ENCODE measurements around the gene PHACTR1. TPM values are rescaled to one million over a fixed set of nuclear protein-coding genes. Genes with fewer than 3 reads are reported as not detected.

The PHACTR1 gene
- total RNA-seq, 2 donors from 2014 or later = 6.0 to 12.9 TPM

DNA sequence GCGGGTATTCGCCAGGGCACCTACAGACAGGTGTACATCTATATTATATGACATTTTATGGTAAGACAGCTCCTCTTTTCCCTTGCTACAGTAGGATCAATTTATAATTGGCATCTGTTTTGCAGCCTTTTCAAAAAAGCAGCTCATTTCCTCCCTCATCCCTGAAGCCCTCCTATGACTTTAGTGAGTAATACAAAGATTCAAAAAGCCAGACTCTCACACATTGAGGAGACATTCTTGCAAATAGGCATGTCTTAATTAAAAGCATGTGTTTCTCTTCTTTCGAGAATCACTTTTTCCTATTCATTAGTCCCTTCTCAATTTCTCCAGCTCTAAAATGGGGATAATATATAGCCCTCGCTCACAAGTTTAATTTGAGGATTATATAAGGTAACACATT lies 328.3 kb downstream of the PHACTR1 start:
- Histone ChIP-seq H3K9me3 (no peaks in the 10 kb centered on the region), H3K4me3 (no peak overlapping the region), H3K4me1 (peaks cover 5% of the 10 kb centered on the region), H3K36me3 (replicated peaks in 1 of 2; ENCODE audit: insufficient read depth in 1 of 2, low read depth in 2 of 2) (no peaks in the 10 kb centered on the region), H3K27me3 (no peaks in the 10 kb centered on the region), H3K27ac (no peak overlapping the region)
- 78 to 93% methylated on average over 4 of the region's 4 CpGs for WGBS, 2 donors
- TF ChIP-seq, protein P1, sequence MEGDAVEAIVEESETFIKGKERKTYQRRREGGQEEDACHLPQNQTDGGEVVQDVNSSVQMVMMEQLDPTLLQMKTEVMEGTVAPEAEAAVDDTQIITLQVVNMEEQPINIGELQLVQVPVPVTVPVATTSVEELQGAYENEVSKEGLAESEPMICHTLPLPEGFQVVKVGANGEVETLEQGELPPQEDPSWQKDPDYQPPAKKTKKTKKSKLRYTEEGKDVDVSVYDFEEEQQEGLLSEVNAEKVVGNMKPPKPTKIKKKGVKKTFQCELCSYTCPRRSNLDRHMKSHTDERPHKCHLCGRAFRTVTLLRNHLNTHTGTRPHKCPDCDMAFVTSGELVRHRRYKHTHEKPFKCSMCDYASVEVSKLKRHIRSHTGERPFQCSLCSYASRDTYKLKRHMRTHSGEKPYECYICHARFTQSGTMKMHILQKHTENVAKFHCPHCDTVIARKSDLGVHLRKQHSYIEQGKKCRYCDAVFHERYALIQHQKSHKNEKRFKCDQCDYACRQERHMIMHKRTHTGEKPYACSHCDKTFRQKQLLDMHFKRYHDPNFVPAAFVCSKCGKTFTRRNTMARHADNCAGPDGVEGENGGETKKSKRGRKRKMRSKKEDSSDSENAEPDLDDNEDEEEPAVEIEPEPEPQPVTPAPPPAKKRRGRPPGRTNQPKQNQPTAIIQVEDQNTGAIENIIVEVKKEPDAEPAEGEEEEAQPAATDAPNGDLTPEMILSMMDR (IDR thresholded peaks at IDR 0.05) = no peak
- TF ChIP-seq POLR2A (IDR thresholded peaks at IDR 0.05) = no peak
- no peak for ATAC-seq
- DNase-seq = no peak
- intact Hi-C loops (cut with DNase I) = no loop called here

DNA sequence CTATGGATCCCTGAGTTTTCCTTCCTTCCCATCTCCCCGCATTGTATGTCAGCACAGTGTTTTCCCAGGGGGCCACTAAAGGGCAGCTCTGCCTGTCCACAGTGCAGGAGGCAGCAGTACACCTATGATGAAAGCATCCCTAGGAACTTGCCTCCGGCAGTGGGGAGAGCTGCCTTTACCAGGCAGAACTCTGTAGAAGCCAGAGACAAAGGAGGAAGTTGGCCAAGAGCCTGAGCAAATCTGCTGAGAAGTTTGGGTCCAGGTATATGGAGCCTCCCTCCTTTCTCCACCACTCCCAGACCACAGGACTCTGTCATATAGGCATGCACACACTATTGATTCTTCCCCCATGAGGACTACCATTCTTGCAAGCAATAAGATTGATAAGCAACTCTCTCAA lies 329.1 kb downstream of the PHACTR1 start:
- WGBS, 2 donors = 81 to 86% methylated on average over 2 of the region's 2 CpGs
- Histone ChIP-seq H3K9me3 (no peaks in the 10 kb centered on the region), H3K36me3 (replicated peaks in 1 of 2; ENCODE audit: insufficient read depth in 1 of 2, low read depth in 2 of 2) (no peaks in the 10 kb centered on the region), H3K4me1 (peaks cover 5% of the 10 kb centered on the region), H3K4me3 (no peak overlapping the region), H3K27me3 (no peaks in the 10 kb centered on the region), H3K27ac (no peak overlapping the region)
- DNase-seq (no peak), ATAC-seq (no peak)
- no peak for TF ChIP-seq POLR2A (IDR thresholded peaks at IDR 0.05)
- TF ChIP-seq, protein P1 (IDR thresholded peaks at IDR 0.05) = no peak
- intact Hi-C loops (cut with DNase I) = no loop called here

DNA sequence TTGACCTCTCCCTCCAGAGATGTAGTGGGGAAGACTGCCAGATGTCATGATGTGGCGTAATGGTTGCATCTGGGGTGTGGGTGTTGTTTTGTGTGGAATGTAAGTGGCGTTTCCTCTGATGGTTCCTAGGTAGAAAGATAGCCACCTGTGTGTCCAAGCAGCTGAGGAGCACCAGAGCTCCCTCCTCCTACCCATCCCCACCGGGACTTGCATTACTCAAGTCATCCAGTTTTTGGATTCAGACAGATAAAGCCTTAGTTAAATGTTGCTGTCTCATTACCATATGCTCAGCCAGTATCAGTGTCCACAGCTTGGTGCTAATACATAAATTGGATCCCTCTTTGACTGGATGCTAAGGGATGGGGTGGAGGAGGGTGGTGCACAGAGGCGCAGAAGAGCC lies 329.5 kb downstream of the PHACTR1 start:
- 84 to 95% methylated on average over 4 of the region's 4 CpGs for WGBS, 2 donors
- Histone ChIP-seq H3K4me3 (no peak overlapping the region), H3K27ac (no peak overlapping the region), H3K4me1 (peaks cover 5% of the 10 kb centered on the region), H3K27me3 (no peaks in the 10 kb centered on the region), H3K9me3 (no peaks in the 10 kb centered on the region), H3K36me3 (replicated peaks in 1 of 2; ENCODE audit: insufficient read depth in 1 of 2, low read depth in 2 of 2) (no peaks in the 10 kb centered on the region)
- no peak for ATAC-seq
- DNase-seq = no peak
- TF ChIP-seq, protein P1 (IDR thresholded peaks at IDR 0.05) = no peak
- no peak for TF ChIP-seq POLR2A (IDR thresholded peaks at IDR 0.05)
- intact Hi-C loops (cut with DNase I) = no loop called here

DNA sequence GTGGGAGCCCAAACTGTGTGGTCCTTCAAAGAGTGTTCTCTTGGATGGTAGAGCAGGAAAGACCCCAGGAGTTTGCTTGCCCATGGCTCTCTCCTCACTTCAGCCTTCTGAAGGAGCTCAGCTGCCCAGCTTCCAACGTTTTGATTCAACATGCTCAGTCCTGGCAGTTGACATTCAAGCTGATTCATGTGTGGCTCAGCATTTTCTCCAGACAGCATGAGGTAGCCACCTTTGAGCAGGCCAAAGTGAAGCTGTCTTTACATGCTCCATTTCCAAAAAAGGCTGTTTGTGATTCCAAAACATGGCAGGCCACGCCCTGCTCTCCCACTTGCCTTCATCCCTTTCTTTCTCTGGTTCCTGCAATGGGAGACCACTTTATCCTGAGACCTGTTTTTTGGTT lies 331.5 kb downstream of the PHACTR1 start:
- Histone ChIP-seq H3K36me3 (replicated peaks in 1 of 2; ENCODE audit: insufficient read depth in 1 of 2, low read depth in 2 of 2) (no peaks in the 10 kb centered on the region), H3K4me3 (no peak overlapping the region), H3K27me3 (no peaks in the 10 kb centered on the region), H3K4me1 (no peaks in the 10 kb centered on the region), H3K27ac (no peak overlapping the region), H3K9me3 (no peaks in the 10 kb centered on the region)
- intact Hi-C loops (cut with DNase I) = no loop called here
- DNase-seq (peak in 3 of 4 donors; percentile 22 to 29 (median 28)), ATAC-seq (peak; percentile 66)
- TF ChIP-seq, protein P1 (IDR thresholded peaks at IDR 0.05) = no peak
- TF ChIP-seq POLR2A (IDR thresholded peaks at IDR 0.05) = no peak
- 50 to 58% methylated on average over 2 of the region's 2 CpGs for WGBS, 2 donors

DNA sequence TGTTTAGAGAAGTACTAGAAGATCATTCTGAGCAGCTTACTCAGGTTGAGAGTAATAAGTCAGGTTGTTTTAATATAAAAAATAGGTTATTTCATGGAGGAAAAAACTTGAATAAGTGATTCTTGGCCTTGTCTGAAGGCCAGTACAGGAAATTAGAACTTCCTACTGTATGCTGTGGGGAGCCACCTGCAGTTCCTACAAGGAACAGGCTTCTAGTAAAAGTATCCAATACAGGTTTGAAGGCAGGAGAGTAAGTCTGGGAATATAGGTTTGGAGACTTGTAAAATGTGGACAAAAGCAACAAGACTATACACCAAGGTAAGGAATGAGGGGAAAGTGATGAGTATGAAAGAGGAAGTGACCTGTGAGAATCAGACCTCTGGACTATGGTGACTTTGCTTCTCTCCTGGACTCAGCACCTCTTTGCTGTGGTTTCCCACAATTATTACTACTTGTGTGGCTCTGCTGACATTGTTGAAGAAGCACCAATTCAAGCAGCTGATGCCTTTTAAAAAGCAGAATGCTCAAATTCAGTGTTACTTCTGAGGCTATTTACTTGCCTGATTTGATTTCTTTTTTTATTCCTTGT lies 333.2 kb downstream of the PHACTR1 start:
- no peak for DNase-seq
- H3K27me3 ChIP-seq = no peaks in the 10 kb centered on the region
- H3K9me3 ChIP-seq = no peaks in the 10 kb centered on the region
- no peak overlapping the region for H3K27ac ChIP-seq
- TF ChIP-seq POLR2A (IDR thresholded peaks at IDR 0.05) = no peak
- TF ChIP-seq, protein P1 (IDR thresholded peaks at IDR 0.05) = peak in 3 of 7 experiments; percentile 14 to 18 (median 16)
- H3K4me1 ChIP-seq = no peaks in the 10 kb centered on the region
- intact Hi-C loops (cut with DNase I) = no loop called here
- H3K36me3 ChIP-seq (replicated peaks in 1 of 2; ENCODE audit: insufficient read depth in 1 of 2, low read depth in 2 of 2) = no peaks in the 10 kb centered on the region
- no peak for ATAC-seq
- no peak overlapping the region for H3K4me3 ChIP-seq
